GM19025 (cell line): ENCODE measurements around the gene C3orf20.

Experiments
- ATAC-seq: cut with Tn5 transposase; IDR thresholded peaks from one replicate; pipeline ENCODE4 v1.9.1; 2021; ENCODE audit warnings: mild to moderate bottlenecking, low read depth, moderate library complexity; ENCODE audit not compliant: unreplicated experiment

The C3orf20 gene

GRCh38 chr3:14674841-14675240 lies at the start of gene C3orf20:
TSS of gene C3orf20 (plus strand) at chr3:14675141. CDS start at chr3:14682714, 7,573 bp downstream.
- ATAC-seq, result no peak

GRCh38 chr3:14625443-14625842 lies 49.5 kb upstream of the C3orf20 start:
- no peak for ATAC-seq

DNA sequence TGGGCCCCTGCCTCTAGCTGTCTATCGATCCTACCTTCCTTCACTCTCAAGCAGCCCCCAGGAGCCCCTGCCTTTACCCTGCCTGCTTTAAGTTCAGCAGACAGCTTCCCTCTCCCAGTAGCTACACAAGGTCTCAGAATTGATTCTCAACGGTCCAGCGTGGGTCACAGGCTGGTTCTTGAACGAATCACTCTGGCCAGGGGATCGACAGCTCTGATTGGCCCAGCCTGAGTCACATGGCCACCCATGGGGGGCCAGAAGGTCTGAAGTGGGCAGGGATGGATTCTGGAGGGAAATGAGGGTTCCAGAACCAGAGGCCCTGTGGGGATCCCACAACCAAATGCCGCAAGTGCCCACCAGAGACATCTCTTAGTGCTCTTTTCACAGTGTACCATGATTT lies 47.1 kb upstream of the C3orf20 start:
- ATAC-seq, result no peak

GRCh38 chr3:14628406-14628805 lies 46.5 kb upstream of the C3orf20 start:
- ATAC-seq, result no peak

- no peak for ATAC-seq
Observed at GRCh38 chr3:14630404-14631100, 44.4 kb upstream of the C3orf20 start.

GRCh38 chr3:14631101-14631497 lies 43.8 kb upstream of the C3orf20 start:
- ATAC-seq, result no peak

GRCh38 chr3:14631687-14632441 lies 43.1 kb upstream of the C3orf20 start:
- ATAC-seq, result no peak

GRCh38 chr3:14632442-14632930 lies 42.5 kb upstream of the C3orf20 start:
- no peak for ATAC-seq

- no peak for ATAC-seq
Observed at GRCh38 chr3:14633417-14633816, 41.5 kb upstream of the C3orf20 start.

- no peak for ATAC-seq
Observed at GRCh38 chr3:14633819-14634424, 41.0 kb upstream of the C3orf20 start.

GRCh38 chr3:14634763-14635400 lies 40.1 kb upstream of the C3orf20 start:
- no peak for ATAC-seq

GRCh38 chr3:14636496-14637087 lies 38.3 kb upstream of the C3orf20 start:
- no peak for ATAC-seq

GRCh38 chr3:14640157-14640562 lies 34.8 kb upstream of the C3orf20 start:
- ATAC-seq, result no peak

- no peak for ATAC-seq
Observed at GRCh38 chr3:14640734-14641133, 34.2 kb upstream of the C3orf20 start.

DNA sequence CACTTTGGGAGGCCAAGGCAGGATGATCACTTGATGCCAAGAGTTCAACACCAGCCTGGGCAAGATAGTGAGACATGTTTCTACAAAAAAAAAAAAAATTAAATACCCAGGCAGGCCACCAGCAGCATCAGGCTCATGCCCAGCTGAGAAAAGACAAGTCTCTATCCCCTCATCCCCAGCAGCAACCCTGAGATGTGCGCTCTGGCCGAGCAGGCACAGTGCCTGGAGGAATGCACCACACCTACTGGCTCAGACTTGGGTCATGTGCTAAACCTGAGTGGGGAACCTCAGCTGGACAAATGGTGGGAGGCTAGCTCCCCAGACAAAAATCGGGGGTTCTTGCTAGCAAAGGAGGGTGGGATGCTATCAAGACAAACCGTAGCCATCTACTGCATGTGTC lies 33.6 kb upstream of the C3orf20 start:
- no peak for ATAC-seq

- ATAC-seq, result no peak
Observed at GRCh38 chr3:14645453-14645852, 29.5 kb upstream of the C3orf20 start.

DNA sequence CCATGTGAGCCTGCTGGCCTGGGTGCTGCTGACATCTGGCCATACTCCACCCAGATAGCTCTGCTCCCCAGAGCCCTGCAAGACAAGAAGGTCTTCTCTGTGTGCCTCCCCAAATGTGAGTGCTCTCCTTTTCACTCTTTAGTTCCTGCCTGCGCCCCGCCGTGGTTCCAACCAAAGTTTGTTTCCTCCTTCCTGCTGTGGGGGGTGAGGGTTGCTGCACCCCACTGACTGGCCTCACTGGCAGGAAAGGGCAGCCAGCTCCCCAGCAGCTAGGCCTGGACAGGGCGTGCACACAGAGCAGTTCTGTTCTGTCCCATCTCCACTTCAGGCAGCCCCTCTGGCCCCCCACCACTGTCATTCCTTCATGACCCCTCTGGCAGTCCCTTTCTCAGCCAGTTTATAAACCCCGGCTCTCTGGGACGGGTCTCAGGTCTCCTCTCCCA lies 28.8 kb upstream of the C3orf20 start:
- no peak for ATAC-seq

GRCh38 chr3:14646589-14647413 lies 28.1 kb upstream of the C3orf20 start:
- ATAC-seq, result no peak
